GM18526 (cell line): ENCODE measurements around the gene TRAPPC10.

Experiments used
- POLR2A ChIP-seq: IDR thresholded peaks from 3 replicates; pipeline ENCODE4 v1.6.1; 2011; ENCODE audit not compliant: insufficient read length; ENCODE audit errors: extremely low read depth

TRAPPC10 gene

GRCh38 chr21:44057055-44057454 lies 44.9 kb downstream of the TRAPPC10 start:
- no peak for TF ChIP-seq POLR2A

GRCh38 chr21:44057960-44058651 lies 46.0 kb downstream of the TRAPPC10 start:
- TF ChIP-seq POLR2A = no peak

GRCh38 chr21:44058652-44058964 lies 46.5 kb downstream of the TRAPPC10 start:
- no peak for TF ChIP-seq POLR2A

GRCh38 chr21:44058981-44059380 lies 46.9 kb downstream of the TRAPPC10 start:
- no peak for TF ChIP-seq POLR2A

GRCh38 chr21:44059710-44060109 lies 47.6 kb downstream of the TRAPPC10 start:
- TF ChIP-seq POLR2A = no peak

- TF ChIP-seq POLR2A = no peak
Observed at GRCh38 chr21:44062380-44062779, 50.3 kb downstream of the TRAPPC10 start.

- TF ChIP-seq POLR2A = no peak
Observed at GRCh38 chr21:44063151-44063912, 51.2 kb downstream of the TRAPPC10 start.

GRCh38 chr21:44064852-44065403 lies 52.8 kb downstream of the TRAPPC10 start:
- no peak for TF ChIP-seq POLR2A

- no peak for TF ChIP-seq POLR2A
Observed at GRCh38 chr21:44065428-44065827, 53.3 kb downstream of the TRAPPC10 start.

- TF ChIP-seq POLR2A = no peak
Observed at GRCh38 chr21:44066116-44066515, 54.0 kb downstream of the TRAPPC10 start.

GRCh38 chr21:44067011-44067839 lies 55.1 kb downstream of the TRAPPC10 start:
- TF ChIP-seq POLR2A = no peak

- TF ChIP-seq POLR2A = no peak
Observed at GRCh38 chr21:44070391-44070790, 58.3 kb downstream of the TRAPPC10 start.

GRCh38 chr21:44071359-44072104 lies 59.4 kb downstream of the TRAPPC10 start:
- TF ChIP-seq POLR2A = no peak

GRCh38 chr21:44072111-44072510 lies 60.0 kb downstream of the TRAPPC10 start:
- no peak for TF ChIP-seq POLR2A
